ENCODE data around the gene DNAH3. TPM values are rescaled to one million over a fixed set of nuclear protein-coding genes. Genes with fewer than 3 reads are reported as not detected.

Gene DNAH3
- total RNA-seq, 4 donors from 2014 or later, result 0.13 to 0.15 TPM; not detected in 2

GRCh38 chr16:21194771-21195301, 44.2 kb upstream of the DNAH3 start:
- 40 to 43% methylated on average over 4 to 5 of the region's 6 CpGs for WGBS, 2 donors (ENCODE audit: low coverage in 1 of 2)
- Histone ChIP-seq H3K36me3 (no peaks in the 10 kb centered on the region), H3K4me1 (no peaks in the 10 kb centered on the region), H3K4me3 (no peak overlapping the region), H3K27me3 (peaks cover 5% of the 10 kb centered on the region), H3K9me3 (no peaks in the 10 kb centered on the region), H3K27ac (no peak overlapping the region)
- ATAC-seq, result no peak
- TF ChIP-seq CTCF (IDR thresholded peaks at IDR 0.05) (no peak), POLR2A (IDR thresholded peaks at IDR 0.05) (no peak), POLR2AphosphoS5 (IDR thresholded peaks at IDR 0.05) (no peak), EP300 (IDR thresholded peaks at IDR 0.05) (no peak)

- H3K36me3 ChIP-seq, result no peaks in the 10 kb centered on the region
- 60 to 63% methylated on average over 1 of the region's 1 CpG for WGBS, 2 donors (ENCODE audit: low coverage in 1 of 2)
- H3K27me3 ChIP-seq, result no peaks in the 10 kb centered on the region
- no peak overlapping the region for H3K4me3 ChIP-seq
- TF ChIP-seq POLR2A (IDR thresholded peaks at IDR 0.05) (no peak), POLR2AphosphoS5 (IDR thresholded peaks at IDR 0.05) (no peak), CTCF (IDR thresholded peaks at IDR 0.05) (no peak), EP300 (IDR thresholded peaks at IDR 0.05) (no peak)
- no peak overlapping the region for H3K27ac ChIP-seq
- peaks cover 0 to 7% (median 0%) of the 10 kb centered on the region in 3 donors for H3K4me1 ChIP-seq
- H3K9me3 ChIP-seq, result no peaks in the 10 kb centered on the region
- ATAC-seq, result no peak
These were observed 42.3 kb upstream of the DNAH3 start for GRCh38 chr16:21192991-21193390.

DNA sequence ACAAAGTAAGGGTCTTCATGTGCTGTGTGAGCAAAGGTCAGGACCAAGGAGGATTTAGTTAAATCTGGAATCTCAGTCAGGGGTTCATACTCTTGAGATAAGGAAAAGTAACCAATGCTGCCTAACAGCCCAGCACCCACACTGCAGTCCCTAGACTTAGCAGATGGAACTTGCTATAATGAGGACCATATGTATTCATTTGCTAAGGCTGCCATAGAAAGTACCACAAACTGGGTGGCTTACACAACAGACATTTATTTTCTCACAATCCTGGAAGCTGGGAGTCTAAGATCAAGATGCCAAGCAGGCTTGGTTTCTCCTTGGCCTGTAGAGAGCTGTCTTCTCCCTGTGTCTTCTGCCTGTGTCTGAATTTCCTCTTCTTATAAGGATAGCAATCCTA, 40.0 kb upstream of the DNAH3 start:
- H3K27ac ChIP-seq, result no peak overlapping the region
- H3K4me1 ChIP-seq, result peaks cover 0 to 7% (median 0%) of the 10 kb centered on the region in 3 donors
- no peak for ATAC-seq
- no peaks in the 10 kb centered on the region for H3K9me3 ChIP-seq
- H3K27me3 ChIP-seq, result no peaks in the 10 kb centered on the region
- no peak overlapping the region for H3K4me3 ChIP-seq
- TF ChIP-seq CTCF (IDR thresholded peaks at IDR 0.05) (no peak), EP300 (IDR thresholded peaks at IDR 0.05) (no peak), POLR2AphosphoS5 (IDR thresholded peaks at IDR 0.05) (no peak)
- no peaks in the 10 kb centered on the region for H3K36me3 ChIP-seq

DNA sequence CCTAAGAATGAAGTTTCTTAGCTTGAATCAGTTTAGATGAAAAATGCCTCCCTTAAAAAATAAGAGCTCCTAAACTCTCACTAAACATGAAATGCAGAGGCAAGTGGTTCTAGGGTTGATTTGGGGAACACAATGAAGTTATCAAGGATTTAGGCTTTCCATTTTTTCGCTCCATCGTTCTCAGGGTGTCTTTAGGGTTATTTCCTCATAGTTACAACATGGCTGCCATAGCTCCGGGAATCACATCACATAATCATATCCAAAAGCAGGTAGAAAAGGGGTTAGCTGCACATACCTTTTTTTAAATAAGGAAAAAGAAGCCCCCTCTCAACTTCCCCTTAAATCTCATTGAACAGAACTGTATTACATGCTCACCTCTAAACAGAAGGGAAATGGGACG, 39.4 kb upstream of the DNAH3 start:
- Histone ChIP-seq H3K4me1 (peaks cover 0 to 7% (median 0%) of the 10 kb centered on the region in 3 donors), H3K36me3 (no peaks in the 10 kb centered on the region), H3K27ac (no peak overlapping the region), H3K9me3 (no peaks in the 10 kb centered on the region), H3K4me3 (no peak overlapping the region), H3K27me3 (no peaks in the 10 kb centered on the region)
- 89 to 95% methylated on average over 3 to 4 of the region's 4 CpGs for WGBS, 2 donors (ENCODE audit: low coverage in 1 of 2)
- ATAC-seq, result no peak
- TF ChIP-seq EP300 (IDR thresholded peaks at IDR 0.05) (no peak), POLR2AphosphoS5 (IDR thresholded peaks at IDR 0.05) (no peak), CTCF (IDR thresholded peaks at IDR 0.05) (no peak), POLR2A (IDR thresholded peaks at IDR 0.05) (no peak)

- TF ChIP-seq POLR2A (IDR thresholded peaks at IDR 0.05), result no peak
- no peak for TF ChIP-seq CTCF (IDR thresholded peaks at IDR 0.05)
- no peak for TF ChIP-seq EP300 (IDR thresholded peaks at IDR 0.05)
- TF ChIP-seq POLR2AphosphoS5 (IDR thresholded peaks at IDR 0.05), result no peak
- Histone ChIP-seq H3K4me3 (no peak overlapping the region), H3K36me3 (no peaks in the 10 kb centered on the region), H3K9me3 (no peaks in the 10 kb centered on the region), H3K27me3 (no peaks in the 10 kb centered on the region), H3K4me1 (peaks cover 0 to 7% (median 0%) of the 10 kb centered on the region in 3 donors), H3K27ac (no peak overlapping the region)
- WGBS, 2 donors (ENCODE audit: low coverage in 1 of 2), result 79 to 100% methylated on average over 2 to 5 of the region's 5 CpGs
- no peak for ATAC-seq
These were observed 38.7 kb upstream of the DNAH3 start for GRCh38 chr16:21189311-21189710.
